HepG2 (cell line): Measurements from ENCODE around the gene HTRA2. TPM values are rescaled to one million over a fixed set of nuclear protein-coding genes. Genes with fewer than 3 reads are reported as not detected.

Experiments
- ATAC-seq: fragments of 200-7000 bp; cut with Tn5 transposase; 3 replicates; pipeline ENCODE4 v1.9.1; 2020; ENCODE audit warnings: mild to moderate bottlenecking, moderate library complexity
- BruUV-seq: library from RNA; stranded (reverse); fragments of 400-500 nt; replicated peaks from 2 replicates; lab custom pipeline; 2021; lab: Mats Ljungman, UMichigan
- CTCF ChIA-PET: fragments of 300-600 bp; formaldehyde crosslinking; extraction: SDS; loops from one replicate; lab custom pipeline; 2021; ENCODE audit warnings: low total read pairs, inconsistent platforms, low intra/inter-chr PET ratio; lab: Yijun Ruan, JAX
- POLR2A ChIA-PET: fragments of 350-600 bp; sonication (Branson Sonifier 250); formaldehyde crosslinking; loops from one replicate; lab custom pipeline; 2020; ENCODE audit warnings: antibody characterized with exemption, inconsistent platforms; lab: Yijun Ruan, JAX
- DNase-seq: peaks from one replicate; pipeline ENCODE4 v3.0.0-alpha.2; 2015; ENCODE audit warnings: low spot score
- FAIRE-seq: peaks from 3 replicates; lab custom pipeline; 2011; peaks lifted over from hg19 to GRCh38; lab: Jason Lieb, UNC
- H2AFZ ChIP-seq: one replicate; pipeline ENCODE4 v1.6.1; 2011; ENCODE audit warnings: low read length, inconsistent platforms
- H3K27ac ChIP-seq: fragments of 300-600 bp; 3 replicates; pipeline ENCODE4 v1.8.0; 2011; ENCODE audit warnings: mixed run types, mild to moderate bottlenecking, mixed read lengths, low read length, inconsistent platforms; ENCODE audit not compliant: insufficient read depth; ENCODE audit errors: extremely low read length
- H3K27me3 ChIP-seq, 2 experiments: fragments of 200-600 bp in 1 of 2; 2 replicates in 1 of 2; 3 replicates in 1 of 2; pipeline versions ENCODE4 v1.6.0 to v1.8.0; 2011; ENCODE audit warnings: low read length in 2 of 2, mild to moderate bottlenecking in 2 of 2, moderate library complexity in 2 of 2, inconsistent platforms in 1 of 2; ENCODE audit not compliant: insufficient read depth in 2 of 2, control insufficient read depth in 1 of 2
- H3K36me3 ChIP-seq, 2 experiments: fragments of 200-600 bp in 1 of 2; replicated peaks in 1 of 2; 2 replicates in 1 of 2; 3 replicates in 1 of 2; pipeline versions ENCODE4 v1.5.1 to v1.8.0; 2011; ENCODE audit warnings: low read length in 2 of 2, inconsistent platforms in 1 of 2; ENCODE audit not compliant: insufficient read depth in 2 of 2, control insufficient read depth in 1 of 2
- H3K4me1 ChIP-seq: 2 replicates; pipeline ENCODE4 v1.5.1; 2012; ENCODE audit warnings: low read length, inconsistent platforms; ENCODE audit not compliant: insufficient read depth
- H3K4me2 ChIP-seq: 2 replicates; pipeline ENCODE4 v1.6.0; 2011; ENCODE audit warnings: low read depth, low read length, inconsistent platforms
- H3K4me3 ChIP-seq, 3 experiments: fragments of 200-600 bp in 1 of 3; sonication (generic), shearing (Covaris generic) in 1 of 3; replicated peaks in 1 of 3; 2 replicates each; pipeline ENCODE4 v1.5.1; 2011 to 2016; ENCODE audit warnings: low read length in 3 of 3, inconsistent platforms in 2 of 3, low read depth in 2 of 3, mild to moderate bottlenecking in 2 of 3, control low read depth in 1 of 3, mixed read lengths in 1 of 3; ENCODE audit not compliant: insufficient read depth in 1 of 3
- H3K79me2 ChIP-seq: one replicate; pipeline ENCODE4 v1.6.1; 2011; ENCODE audit warnings: low read length, inconsistent platforms; ENCODE audit not compliant: insufficient read depth
- H3K9ac ChIP-seq: 2 replicates; pipeline ENCODE4 v1.6.0; 2011; ENCODE audit warnings: mild to moderate bottlenecking, low read depth, low read length, inconsistent platforms; ENCODE audit not compliant: insufficient read depth
- H3K9me3 ChIP-seq: 2 replicates; pipeline ENCODE4 v1.5.1; 2012; ENCODE audit warnings: mild to moderate bottlenecking, low read length
- H4K20me1 ChIP-seq: 2 replicates; pipeline ENCODE4 v1.6.0; 2011; ENCODE audit warnings: inconsistent platforms, mild to moderate bottlenecking, low read length, moderate library complexity; ENCODE audit not compliant: insufficient read depth
- EED ChIP-seq: sonication (generic); formaldehyde crosslinking; IDR thresholded peaks from 2 replicates; pipeline ENCODE4 v1.5.0; 2020; ENCODE audit warnings: mild to moderate bottlenecking, missing genetic modification reagents
- HNF4A ChIP-seq: sonication (generic); formaldehyde crosslinking; IDR thresholded peaks from 2 replicates; pipeline ENCODE4 v1.4.0; 2020; ENCODE audit warnings: missing genetic modification reagents
- MTF1 ChIP-seq: sonication (generic); formaldehyde crosslinking; IDR thresholded peaks from 2 replicates; pipeline ENCODE4 v1.5.0; 2020; ENCODE audit warnings: missing genetic modification reagents
- PITX1 ChIP-seq: sonication (generic); formaldehyde crosslinking; IDR thresholded peaks from 2 replicates; pipeline ENCODE4 v1.5.1; 2020; ENCODE audit warnings: mild to moderate bottlenecking, missing genetic modification reagents
- RCOR2 ChIP-seq: IDR thresholded peaks from 2 replicates; pipeline ENCODE4 v1.6.1; 2016; ENCODE audit warnings: missing biosample characterization, missing genetic modification reagents
- REXO4 ChIP-seq: sonication (generic); formaldehyde crosslinking; IDR thresholded peaks from 2 replicates; pipeline ENCODE4 v1.8.0; 2022; ENCODE audit warnings: missing genetic modification reagents, mild to moderate bottlenecking, borderline replicate concordance
- RXRA ChIP-seq: sonication (generic); formaldehyde crosslinking; IDR thresholded peaks from 2 replicates; pipeline ENCODE4 v1.5.1; 2020; ENCODE audit warnings: missing genetic modification reagents
- ZBTB38 ChIP-seq: sonication (generic); formaldehyde crosslinking; IDR thresholded peaks from 2 replicates; pipeline ENCODE4 v1.5.1; 2020; ENCODE audit warnings: mild to moderate bottlenecking, missing genetic modification reagents
- ZNF577 ChIP-seq: sonication (generic); formaldehyde crosslinking; IDR thresholded peaks from 2 replicates; pipeline ENCODE4 v1.4.0; 2020; ENCODE audit warnings: mild to moderate bottlenecking, low read depth, missing genetic modification reagents, borderline replicate concordance
- ZNF713 ChIP-seq: sonication (generic); formaldehyde crosslinking; IDR thresholded peaks from 2 replicates; pipeline ENCODE4 v1.4.0; 2020; ENCODE audit warnings: mild to moderate bottlenecking, missing genetic modification reagents
- WGBS: methylation state at CpG from one replicate; pipeline ENCODE4 v1.1.6; 2017; ENCODE audit warnings: low lambda C conversion rate; 5-methylcytosine and 5-hydroxymethylcytosine counted together
- in situ Hi-C: cut with HindIII; loops from 2 replicates; pipeline ENCODE4 v1.10.0; 2017; ENCODE audit warnings: low pct_unique_long_range_greater_than_20kb; ENCODE audit not compliant: extremely low pct_ligation_motif_present
- intact Hi-C: fragments of 100-400 bp; cut with micrococcal nuclease; formaldehyde crosslinking; loops from one replicate; pipeline ENCODE4 v1.10.0; 2022; ENCODE audit not compliant: unreplicated experiment
- polyA plus RNA-seq, 8 experiments: library from polyadenylated mRNA; depleted of rRNA in 3 of 8; stranded (reverse) in 7 of 8; unstranded in 1 of 8; fragments of >200 nt; fragmentation: Illumina TruSeq in 4 of 8; extraction: Trizol in 4 of 8; gene quantifications; 2 replicates each; pipeline versions ENCODE4 v1.2.1 to v1.2.3, GENCODE V29; 2011 to 2016; ENCODE audit warnings: low read depth in 4 of 8, missing spikeins in 1 of 8, mixed read lengths in 1 of 8; ENCODE audit not compliant: insufficient read depth in 1 of 8
- total RNA-seq, 5 experiments: library from RNA; depleted of rRNA; stranded (reverse); fragments of >200 nt; fragmentation: Illumina TruSeq; extraction: Trizol; gene quantifications; 2 replicates each; pipeline ENCODE4 v1.2.3, GENCODE V29; 2016; ENCODE audit warnings: low read depth in 1 of 5
- TF ChIP-seq, protein P1 (sequence below): sonication (generic); formaldehyde crosslinking; IDR thresholded peaks from 2 replicates; pipeline ENCODE4 v1.8.1; 2022; ENCODE audit warnings: low read depth, mild to moderate bottlenecking, missing genetic modification reagents
- TF ChIP-seq, protein P2 (sequence below): sonication (generic); formaldehyde crosslinking; IDR thresholded peaks from 2 replicates; pipeline ENCODE4 v1.4.0; 2020; ENCODE audit warnings: missing genetic modification reagents
- TF ChIP-seq, protein P3 (sequence below): sonication (generic); formaldehyde crosslinking; IDR thresholded peaks from 2 replicates; pipeline ENCODE4 v1.8.1; 2023; ENCODE audit warnings: mild to moderate bottlenecking, missing genetic modification reagents

The HTRA2 gene
- total and polyA plus RNA-seq, 2 of the 13 experiments (the other 11 are each of a cell fraction or from before 2014, with no cell fraction given): 47.7 to 50.3 TPM

DNA sequence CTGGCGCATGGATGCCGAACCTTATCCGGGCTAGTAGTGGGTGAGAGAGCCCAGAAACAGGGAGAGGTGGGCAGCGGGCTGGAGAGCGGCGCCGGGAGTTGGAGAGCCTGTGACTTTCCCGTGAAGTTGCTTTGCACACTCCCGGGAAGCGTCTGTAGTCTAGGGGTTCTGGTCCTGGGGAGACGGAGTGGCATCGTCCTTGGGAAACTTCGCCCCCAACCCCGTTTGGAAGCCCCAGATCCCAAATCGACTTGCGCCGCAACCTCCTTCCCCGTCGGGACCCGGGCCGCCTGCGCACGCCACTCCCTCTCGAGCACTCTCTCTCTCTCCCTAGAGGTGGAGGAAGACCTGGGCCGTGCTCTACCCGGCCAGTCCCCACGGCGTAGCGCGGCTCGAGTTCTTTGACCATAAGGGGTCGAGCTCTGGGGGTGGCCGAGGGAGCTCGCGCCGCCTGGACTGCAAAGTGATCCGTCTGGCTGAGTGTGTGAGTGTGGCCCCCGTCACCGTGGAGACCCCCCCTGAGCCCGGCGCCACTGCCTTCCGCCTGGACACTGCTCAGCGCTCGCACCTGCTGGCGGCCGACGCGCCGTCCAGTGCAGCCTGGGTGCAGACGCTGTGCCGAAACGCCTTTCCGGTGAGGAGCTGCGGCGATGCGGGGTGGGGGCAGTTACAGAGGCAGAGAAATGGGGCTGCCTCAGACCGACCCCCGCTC lies 25.2 kb downstream of the HTRA2 start:
- 81% methylated on average over 54 of the region's 58 CpGs for WGBS

More for the DNA sequence above, 25.2 kb downstream of the HTRA2 start:
- FAIRE-seq (no peak), DNase-seq (no peak), ATAC-seq (no peak)
- Histone ChIP-seq H3K27ac (no peak overlapping the region), H3K4me1 (peaks cover 61% of the 10 kb centered on the region), H3K4me2 (peak overlapping the region; percentile 92; the same call in 1 of the 2 replicates), H3K79me2 (no peaks in the 10 kb centered on the region), H4K20me1 (no peaks in the 10 kb centered on the region), H3K4me3 (peak overlapping the region in 1 of 3 experiments; percentile 69; a peak in 1 of 6 replicates), H2AFZ (no peak overlapping the region), H3K36me3 (no peaks in the 10 kb centered on the region), H3K27me3 (peaks cover 6 to 26% of the 10 kb centered on the region in 2 experiments; a peak in 2 of 5 replicates), H3K9ac (no peak overlapping the region), H3K9me3 (no peaks in the 10 kb centered on the region)
- CTCF ChIA-PET: no interaction called here
- POLR2A ChIA-PET: no interaction called here
- intact Hi-C loops: no loop called here
- no TSS peak for BruUV-seq
- TF ChIP-seq RCOR2 (no peak), EED (CRISPR knock-in tag) (0 out of 2 replicates have a peak, but pooled peaks have one; percentile 4), PITX1 (CRISPR knock-in tag) (0 out of 2 replicates have a peak, but pooled peaks have one; percentile 23), REXO4 (0 out of 2 replicates have a peak, but pooled peaks have one; percentile 24), MTF1 (CRISPR knock-in tag) (no peak), RXRA (CRISPR knock-in tag) (0 out of 2 replicates have a peak, but pooled peaks have one; percentile 14), HNF4A (CRISPR knock-in tag) (no peak), ZNF713 (CRISPR knock-in tag) (0 out of 2 replicates have a peak, but pooled peaks have one; percentile 42), ZBTB38 (CRISPR knock-in tag) (peak; percentile 71), ZNF577 (CRISPR knock-in tag) (no peak)
- TF ChIP-seq, protein P1, sequence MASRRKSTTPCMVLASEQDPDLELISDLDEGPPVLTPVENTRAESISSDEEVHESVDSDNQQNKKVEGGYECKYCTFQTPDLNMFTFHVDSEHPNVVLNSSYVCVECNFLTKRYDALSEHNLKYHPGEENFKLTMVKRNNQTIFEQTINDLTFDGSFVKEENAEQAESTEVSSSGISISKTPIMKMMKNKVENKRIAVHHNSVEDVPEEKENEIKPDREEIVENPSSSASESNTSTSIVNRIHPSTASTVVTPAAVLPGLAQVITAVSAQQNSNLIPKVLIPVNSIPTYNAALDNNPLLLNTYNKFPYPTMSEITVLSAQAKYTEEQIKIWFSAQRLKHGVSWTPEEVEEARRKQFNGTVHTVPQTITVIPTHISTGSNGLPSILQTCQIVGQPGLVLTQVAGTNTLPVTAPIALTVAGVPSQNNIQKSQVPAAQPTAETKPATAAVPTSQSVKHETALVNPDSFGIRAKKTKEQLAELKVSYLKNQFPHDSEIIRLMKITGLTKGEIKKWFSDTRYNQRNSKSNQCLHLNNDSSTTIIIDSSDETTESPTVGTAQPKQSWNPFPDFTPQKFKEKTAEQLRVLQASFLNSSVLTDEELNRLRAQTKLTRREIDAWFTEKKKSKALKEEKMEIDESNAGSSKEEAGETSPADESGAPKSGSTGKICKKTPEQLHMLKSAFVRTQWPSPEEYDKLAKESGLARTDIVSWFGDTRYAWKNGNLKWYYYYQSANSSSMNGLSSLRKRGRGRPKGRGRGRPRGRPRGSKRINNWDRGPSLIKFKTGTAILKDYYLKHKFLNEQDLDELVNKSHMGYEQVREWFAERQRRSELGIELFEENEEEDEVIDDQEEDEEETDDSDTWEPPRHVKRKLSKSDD (CRISPR knock-in tag): 0 out of 2 replicates have a peak, but pooled peaks have one; percentile 38
- TF ChIP-seq, protein P2, sequence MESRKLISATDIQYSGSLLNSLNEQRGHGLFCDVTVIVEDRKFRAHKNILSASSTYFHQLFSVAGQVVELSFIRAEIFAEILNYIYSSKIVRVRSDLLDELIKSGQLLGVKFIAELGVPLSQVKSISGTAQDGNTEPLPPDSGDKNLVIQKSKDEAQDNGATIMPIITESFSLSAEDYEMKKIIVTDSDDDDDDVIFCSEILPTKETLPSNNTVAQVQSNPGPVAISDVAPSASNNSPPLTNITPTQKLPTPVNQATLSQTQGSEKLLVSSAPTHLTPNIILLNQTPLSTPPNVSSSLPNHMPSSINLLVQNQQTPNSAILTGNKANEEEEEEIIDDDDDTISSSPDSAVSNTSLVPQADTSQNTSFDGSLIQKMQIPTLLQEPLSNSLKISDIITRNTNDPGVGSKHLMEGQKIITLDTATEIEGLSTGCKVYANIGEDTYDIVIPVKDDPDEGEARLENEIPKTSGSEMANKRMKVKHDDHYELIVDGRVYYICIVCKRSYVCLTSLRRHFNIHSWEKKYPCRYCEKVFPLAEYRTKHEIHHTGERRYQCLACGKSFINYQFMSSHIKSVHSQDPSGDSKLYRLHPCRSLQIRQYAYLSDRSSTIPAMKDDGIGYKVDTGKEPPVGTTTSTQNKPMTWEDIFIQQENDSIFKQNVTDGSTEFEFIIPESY (CRISPR knock-in tag): peak; percentile 59
- TF ChIP-seq, protein P3, sequence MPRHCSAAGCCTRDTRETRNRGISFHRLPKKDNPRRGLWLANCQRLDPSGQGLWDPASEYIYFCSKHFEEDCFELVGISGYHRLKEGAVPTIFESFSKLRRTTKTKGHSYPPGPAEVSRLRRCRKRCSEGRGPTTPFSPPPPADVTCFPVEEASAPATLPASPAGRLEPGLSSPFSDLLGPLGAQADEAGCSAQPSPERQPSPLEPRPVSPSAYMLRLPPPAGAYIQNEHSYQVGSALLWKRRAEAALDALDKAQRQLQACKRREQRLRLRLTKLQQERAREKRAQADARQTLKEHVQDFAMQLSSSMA: no peak
- in situ Hi-C loops: no loop called here
